GM08714 (cell line): ENCODE measurements around the gene RNF144A.
"Not testable (repeated sequence)": the region's sequence is repeated elsewhere in the genome, so short reads cannot be mapped to it uniquely, and the experiment has no call there.

ENCODE experiments used
- H3K4me3 ChIP-seq: fragments of 200-500 bp; sonication (Bioruptor generic); 2 replicates; pipeline ENCODE4 v1.5.1; 2014; ENCODE audit warnings: mild to moderate bottlenecking, low read length, inconsistent platforms
- ZNF274 ChIP-seq: IDR thresholded peaks from 2 replicates; pipeline ENCODE4 v1.6.1; 2012; ENCODE audit warnings: mild to moderate bottlenecking, low read depth, low read length

The RNF144A gene

DNA sequence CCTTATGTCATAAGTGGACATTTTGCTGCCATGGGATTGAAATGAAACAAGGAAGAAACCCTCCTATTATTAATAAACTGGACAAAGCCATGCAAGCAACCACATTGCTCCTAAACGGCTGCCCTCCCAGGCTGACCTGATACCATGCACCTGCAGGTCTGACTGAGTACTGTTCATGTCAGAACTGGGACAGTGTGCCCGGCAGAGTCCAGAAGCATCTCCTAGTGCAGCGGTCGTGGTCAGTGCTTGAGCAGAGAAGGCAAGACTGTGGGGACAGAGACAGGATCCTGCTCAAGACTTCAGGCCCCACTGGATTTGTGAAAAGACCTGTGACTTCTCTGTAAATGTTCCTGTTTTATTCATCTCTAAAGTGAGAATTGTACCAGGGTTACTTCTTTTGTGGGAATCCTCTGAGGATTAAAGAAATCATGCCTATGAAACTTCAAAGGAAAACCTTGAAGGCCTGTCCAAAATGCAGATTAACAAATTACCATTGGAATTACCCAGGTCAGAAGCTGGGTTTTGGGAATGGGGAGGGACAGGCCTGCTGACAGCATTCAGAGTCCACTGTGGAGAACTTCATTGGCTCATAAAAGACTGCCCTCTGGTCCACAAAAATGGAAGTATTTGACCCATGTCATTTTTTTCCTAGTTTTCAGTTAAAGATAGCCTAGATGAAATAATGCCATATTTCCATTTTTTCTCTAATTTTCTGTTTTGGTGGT, 13.9 kb downstream of the RNF144A start:
- no peak for TF ChIP-seq ZNF274
- no peak overlapping the region for H3K4me3 ChIP-seq

DNA sequence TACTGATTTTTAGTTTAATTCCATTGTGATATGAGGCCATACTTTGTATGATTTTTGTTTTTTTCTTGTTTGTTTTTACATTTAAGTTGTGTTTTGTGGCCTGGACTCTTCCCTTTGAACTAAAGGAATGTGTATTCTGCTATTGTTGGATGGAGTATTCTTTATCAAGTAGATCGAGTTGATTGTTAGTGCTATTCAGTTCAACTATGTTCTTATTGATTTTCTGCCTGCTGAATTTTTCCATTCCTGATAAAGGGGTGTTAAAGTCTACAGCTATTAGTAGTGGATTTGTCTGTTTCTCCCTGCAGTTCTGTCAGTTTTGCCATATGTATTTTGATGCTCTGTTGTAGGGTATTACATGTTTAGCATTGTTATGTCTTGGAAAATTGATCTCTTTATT, 14.5 kb downstream of the RNF144A start:
- TF ChIP-seq ZNF274 = no peak

DNA sequence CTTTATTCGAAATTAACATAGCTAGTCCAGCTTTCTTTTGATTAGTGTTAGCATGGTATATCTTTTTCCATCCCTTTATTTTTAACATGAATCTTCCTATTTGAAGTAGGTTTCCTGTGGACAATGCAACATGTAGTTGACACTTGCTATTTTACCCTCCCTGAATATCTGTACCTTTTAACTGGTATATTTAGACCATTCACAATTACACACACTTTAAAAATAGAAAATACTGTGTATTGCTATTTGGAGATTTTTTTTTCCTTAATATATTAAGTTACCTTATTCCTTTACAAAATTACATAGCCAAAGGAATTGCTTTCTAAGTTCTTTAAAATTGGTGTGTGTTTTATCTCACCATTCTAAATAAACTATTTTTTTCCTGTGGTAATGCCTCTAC, 15.0 kb downstream of the RNF144A start:
- no peak for TF ChIP-seq ZNF274
- no peak overlapping the region for H3K4me3 ChIP-seq

More for the DNA sequence above, 14.5 kb downstream of the RNF144A start:
- no peak overlapping the region for H3K4me3 ChIP-seq

DNA sequence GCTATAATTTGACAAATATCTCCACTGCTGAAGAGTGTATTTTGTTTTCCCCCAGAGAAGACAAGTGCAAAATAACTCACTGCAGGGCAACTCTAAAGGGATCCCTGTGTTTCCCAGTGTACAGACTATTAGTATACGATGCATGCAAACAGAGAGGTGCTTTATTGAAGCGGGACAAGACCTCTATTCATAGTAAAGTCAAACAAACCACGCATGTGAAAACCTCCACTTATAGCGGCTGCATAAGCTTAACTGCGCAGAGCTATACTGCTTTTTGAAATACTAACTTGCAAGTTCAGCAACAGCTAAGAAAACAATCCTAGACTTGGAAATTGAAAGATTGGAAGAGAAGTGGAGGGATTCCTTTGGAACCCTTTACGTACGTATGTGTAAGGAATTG, 15.6 kb downstream of the RNF144A start:
- TF ChIP-seq ZNF274 = no peak
- H3K4me3 ChIP-seq = no peak overlapping the region

DNA sequence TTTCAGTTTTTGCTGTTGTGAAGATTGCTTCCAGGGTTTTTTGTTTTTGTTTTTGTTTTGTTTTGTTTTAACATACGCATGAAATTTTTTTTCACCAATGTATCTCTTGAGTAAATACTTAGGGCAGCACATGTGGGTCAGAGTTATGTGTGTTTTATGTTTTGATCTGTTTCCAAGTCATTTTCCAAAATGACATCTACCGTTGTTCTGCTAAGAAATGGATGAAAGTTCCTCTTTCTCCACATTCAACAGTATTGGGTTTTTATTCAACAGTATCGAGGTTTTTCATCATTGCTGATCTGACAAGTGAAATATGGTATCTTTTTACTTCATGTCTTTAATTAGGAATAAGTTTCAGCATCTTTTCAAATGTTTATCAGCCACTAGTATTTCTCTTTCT, 16.7 kb downstream of the RNF144A start:
- no peak overlapping the region for H3K4me3 ChIP-seq
- no peak for TF ChIP-seq ZNF274

DNA sequence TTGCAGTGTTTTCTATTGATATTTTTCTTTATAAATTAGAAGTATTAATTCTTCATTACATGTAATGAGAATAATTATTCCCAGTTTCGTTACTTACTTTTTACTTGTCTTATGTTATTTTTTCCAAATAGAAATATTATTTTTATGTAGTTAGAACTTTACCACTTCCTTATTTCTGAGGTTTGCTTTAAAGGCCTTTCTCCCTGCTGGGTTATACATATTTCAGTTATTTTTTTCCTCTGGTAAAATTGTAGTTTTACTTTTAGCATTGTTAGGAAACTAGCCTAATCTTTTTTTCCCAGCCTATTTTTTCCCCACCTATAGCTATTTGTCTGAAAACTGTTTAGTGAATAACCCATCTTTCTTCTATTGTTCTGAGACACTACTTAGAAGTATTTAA, 17.1 kb downstream of the RNF144A start:
- no peak for TF ChIP-seq ZNF274
- peak overlapping the region; percentile 22; the same call in 1 of the 2 replicates for H3K4me3 ChIP-seq

DNA sequence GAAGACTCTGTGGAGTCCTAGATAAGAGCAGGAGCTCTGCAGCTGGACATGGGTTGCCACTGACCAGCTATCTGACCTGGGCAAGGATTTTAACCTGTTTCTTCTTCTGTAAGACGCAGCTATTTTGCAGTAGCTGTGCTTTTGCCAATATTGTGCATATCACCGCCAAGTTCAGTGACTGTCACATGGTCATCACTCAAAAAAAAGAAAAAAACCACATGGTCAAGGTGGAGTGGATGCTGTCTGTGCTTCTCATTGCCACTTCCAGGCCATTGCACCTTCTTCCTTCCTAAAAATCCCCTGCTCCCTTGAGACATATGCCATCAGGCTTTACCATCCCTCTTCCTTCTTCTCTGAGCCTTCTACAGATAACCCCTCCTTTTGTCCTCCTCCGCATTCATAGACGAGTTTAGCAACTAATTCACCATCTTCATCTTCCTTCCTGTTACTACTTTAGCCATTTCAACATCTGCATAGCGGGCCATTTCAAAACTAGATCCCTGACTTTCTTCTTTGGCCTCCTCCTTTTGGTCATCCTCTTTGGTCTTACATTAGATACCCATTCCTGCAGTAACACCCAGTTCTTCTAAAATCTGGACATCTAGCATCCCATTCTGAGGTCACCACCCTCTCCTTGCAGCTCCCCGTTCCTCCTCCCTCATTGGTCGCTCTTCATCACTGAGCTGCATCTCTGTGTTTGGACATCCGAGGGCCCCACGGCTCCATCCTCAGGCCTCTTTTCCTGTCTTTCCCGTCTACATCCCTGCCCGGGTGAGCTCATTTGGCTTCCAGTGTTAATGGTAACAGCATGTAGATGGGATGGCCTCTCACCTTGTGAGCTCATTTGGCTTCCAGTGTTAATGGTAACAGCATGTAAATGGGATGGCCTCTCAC, 17.8 kb downstream of the RNF144A start:
- no peak for TF ChIP-seq ZNF274
- H3K4me3 ChIP-seq = peak overlapping the region; percentile 22; the same call in 1 of the 2 replicates

DNA sequence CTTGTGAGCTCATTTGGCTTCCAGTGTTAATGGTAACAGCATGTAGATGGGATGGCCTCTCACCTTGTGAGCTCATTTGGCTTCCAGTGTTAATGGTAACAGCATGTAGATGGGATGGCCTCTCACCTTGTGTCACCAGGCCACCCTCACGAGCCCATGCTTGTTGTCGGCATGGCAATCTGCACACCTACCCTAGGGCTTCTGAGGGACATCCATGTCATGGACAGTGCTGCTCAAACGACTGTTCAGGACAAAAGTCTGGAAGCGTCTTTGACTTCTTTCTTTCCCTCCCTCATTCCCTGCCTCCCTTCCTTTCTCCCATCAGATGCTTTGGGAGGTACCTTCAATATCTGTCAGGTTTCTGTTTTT, 18.4 kb downstream of the RNF144A start:
- H3K4me3 ChIP-seq = not testable (repeated sequence)

DNA sequence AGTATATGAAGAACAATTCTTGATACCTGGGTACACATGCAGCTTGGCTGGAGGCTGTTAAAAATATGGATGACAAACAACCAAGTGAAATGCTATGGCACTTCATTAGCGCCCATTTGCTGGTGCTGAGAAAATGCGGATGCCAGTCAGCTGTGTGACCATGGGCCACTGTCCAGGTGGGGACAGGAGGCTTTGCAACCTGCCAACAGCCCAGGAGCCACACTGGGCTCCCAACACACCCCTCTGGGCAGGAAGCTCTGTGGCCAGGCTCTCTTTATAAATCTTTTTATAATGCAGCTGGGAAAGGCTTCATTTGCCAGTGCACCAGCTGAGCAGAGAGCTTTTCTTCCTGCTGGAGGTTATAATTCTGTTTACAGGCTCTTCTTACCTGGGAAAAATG, 19.9 kb downstream of the RNF144A start:
- no peak for TF ChIP-seq ZNF274
- H3K4me3 ChIP-seq = no peak overlapping the region

DNA sequence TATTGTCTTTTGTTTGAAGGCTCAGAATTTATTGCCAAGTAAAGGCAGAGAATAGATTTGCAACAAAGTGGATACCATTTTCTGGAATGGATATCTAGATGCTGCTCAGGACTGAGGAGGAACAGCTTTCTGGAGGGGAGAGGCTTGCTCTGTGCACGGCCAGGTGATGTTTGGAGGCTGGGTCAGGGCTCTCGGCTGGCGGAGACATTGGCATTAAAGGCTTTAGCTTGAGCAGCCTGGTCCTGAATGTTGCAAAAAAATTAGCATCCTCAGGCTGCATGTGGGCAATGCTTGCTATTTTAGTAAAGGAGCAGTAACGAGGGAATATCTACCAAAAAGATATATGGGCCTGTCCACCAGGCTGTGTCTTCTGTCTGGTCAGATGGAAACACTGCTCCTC, 20.4 kb downstream of the RNF144A start:
- TF ChIP-seq ZNF274 = no peak
- H3K4me3 ChIP-seq = no peak overlapping the region

DNA sequence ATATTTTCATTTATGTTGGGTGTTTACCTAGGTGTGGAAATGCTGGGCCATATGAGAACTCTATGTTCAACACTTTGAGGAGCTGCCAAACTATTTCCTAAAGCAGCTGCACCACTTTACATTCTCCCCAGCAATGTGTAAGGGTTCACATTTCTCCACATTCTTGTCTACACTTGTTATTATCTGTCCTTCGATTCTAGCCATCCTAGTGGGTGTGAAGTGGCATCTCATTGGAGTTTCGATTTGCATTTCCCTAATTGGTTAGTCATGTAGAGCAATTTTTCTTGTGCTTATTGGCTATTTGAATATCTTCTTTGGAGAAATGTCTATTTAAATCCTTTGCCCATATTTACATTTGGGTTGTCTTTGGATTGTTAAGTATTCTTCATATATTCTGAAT, 21.9 kb downstream of the RNF144A start:
- no peak for TF ChIP-seq ZNF274
- no peak overlapping the region for H3K4me3 ChIP-seq

DNA sequence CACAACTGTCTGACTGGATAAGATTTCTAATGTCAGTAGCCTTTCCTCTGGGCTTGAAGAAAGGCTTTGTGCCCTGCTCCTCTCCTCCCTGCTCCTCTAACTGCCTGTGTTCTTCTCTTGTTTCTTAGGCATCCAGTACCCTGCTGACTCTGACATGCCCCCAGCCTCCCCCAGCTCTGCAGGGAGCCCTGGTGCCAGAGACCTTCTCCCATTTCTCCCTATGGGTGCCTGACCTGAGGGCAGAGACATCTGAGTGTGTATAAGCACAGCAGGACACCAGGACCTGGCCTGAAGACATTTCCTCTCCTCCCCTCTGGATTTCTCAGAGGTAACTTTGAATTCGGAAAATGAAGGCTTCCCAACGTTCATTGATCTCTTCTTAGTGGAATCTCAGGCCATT, 23.6 kb downstream of the RNF144A start:
- no peak for TF ChIP-seq ZNF274
- H3K4me3 ChIP-seq = no peak overlapping the region

DNA sequence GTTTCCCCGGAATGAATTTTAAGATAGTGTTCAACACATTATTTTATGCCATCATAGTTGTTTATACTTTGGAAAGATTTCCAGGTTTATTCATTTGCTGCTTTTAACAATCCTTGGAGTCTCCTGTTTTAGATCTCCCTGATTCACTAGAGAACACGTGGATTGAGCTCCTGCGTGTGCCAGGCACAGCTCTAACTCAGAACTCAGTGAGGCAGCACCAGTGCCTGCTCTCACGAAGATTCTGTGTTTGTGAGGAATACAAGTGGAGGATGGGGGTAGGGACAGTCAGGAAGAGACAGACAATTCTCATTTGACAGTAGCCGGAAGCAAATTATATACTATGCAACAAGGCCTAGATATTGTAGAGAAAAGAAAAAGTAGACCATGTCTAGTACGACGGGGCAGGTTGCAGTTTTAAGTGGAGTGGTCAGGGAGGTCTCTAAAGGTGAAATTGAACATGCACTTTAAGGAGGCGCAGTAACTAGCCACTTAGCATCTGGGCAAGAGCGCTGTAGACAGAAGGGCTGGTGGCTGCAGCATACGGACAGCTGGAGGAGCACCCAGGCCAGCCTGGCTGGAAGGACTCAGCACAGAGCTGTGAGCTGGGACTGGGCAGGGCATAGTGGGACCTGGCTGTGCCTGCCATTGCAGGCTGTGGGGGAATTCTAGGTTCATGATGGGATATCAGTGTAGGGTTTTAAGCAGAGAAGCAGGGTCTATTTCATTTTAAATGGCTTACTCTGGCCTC, 24.3 kb downstream of the RNF144A start:
- TF ChIP-seq ZNF274 = no peak

DNA sequence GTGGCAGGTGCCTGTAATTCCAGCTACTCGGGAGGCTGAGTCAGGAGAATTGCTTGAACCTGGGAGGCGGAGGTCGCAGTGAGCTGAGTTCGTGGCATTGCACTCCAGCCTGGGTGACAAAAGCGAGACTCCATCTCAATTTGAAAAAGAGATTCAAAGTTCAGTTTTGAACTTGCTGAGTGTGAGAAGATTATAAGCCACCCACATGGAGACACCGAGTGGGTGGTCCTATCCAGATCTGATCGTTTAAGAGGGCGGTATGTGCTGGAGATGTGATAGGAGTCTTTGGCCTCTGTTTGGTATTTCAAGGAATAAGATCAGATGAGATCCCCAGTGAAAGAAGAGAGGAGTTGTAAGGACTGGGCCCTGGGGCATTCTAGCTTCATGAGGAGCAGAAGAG, 25.6 kb downstream of the RNF144A start:
- H3K4me3 ChIP-seq = no peak overlapping the region
- TF ChIP-seq ZNF274 = no peak

More for the DNA sequence above, 24.3 kb downstream of the RNF144A start:
- no peak overlapping the region for H3K4me3 ChIP-seq

DNA sequence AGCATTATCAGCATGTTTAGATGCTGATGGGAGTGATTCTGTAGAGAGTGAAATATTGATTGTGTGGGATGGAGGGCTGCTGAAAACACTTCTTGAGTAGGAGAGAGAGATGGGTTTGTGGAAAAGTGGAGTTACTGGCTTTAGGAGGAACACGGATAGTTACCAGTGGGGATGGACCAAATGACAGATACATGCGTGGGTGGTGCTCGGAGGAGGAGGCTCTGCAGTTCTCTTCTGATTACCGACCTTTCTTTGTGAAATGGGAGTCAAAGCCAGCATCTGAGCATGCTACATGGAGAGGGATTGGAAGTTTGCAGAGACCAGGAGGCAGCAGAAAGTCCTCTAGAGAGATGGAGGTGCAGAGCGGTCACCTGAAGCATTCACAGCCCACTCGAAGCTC, 26.3 kb downstream of the RNF144A start:
- no peak for TF ChIP-seq ZNF274
- H3K4me3 ChIP-seq = no peak overlapping the region

DNA sequence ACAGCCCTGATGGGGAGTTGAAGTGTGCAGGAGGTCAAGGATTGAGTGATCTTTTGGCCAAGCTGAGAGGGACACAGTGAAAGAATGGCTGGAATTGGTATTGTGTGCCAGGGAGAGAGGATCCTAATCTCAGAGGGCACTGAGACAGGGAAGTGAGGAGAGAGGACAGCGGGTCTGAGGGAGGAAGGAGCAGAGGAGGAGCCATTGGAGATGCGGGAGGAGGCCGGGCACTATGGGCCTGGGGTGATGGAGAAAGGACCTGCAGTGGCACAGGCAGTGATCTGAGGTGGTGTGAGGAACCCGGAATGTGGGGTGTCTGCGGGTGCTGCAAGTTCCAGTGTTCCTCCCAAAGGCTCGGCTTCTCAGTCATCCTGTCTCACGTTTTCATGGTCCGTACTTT, 26.8 kb downstream of the RNF144A start:
- no peak for TF ChIP-seq ZNF274

More for the DNA sequence above, 26.8 kb downstream of the RNF144A start:
- H3K4me3 ChIP-seq = no peak overlapping the region
